Subcutaneous abdominal adipose tissue (tissue), 5 donors: ENCODE measurements around the gene RSPO3.

ENCODE experiments used
- H3K27ac ChIP-seq: one replicate; pipeline ENCODE4 v1.7.0; 2013; ENCODE audit warnings: low read depth, mild to moderate bottlenecking, inconsistent platforms, low read length, moderate library complexity
- H3K27me3 ChIP-seq, 5 donors: one replicate each; pipeline ENCODE4 v1.7.0; 2013; ENCODE audit warnings: low read length in 5 of 5, inconsistent platforms in 1 of 5; ENCODE audit not compliant: control insufficient read depth in 5 of 5, insufficient read depth in 4 of 5
- H3K36me3 ChIP-seq, 5 donors: one replicate each; pipeline ENCODE4 v1.7.0; 2013; ENCODE audit warnings: low read length in 5 of 5; ENCODE audit not compliant: control insufficient read depth in 5 of 5, insufficient read depth in 5 of 5
- H3K4me1 ChIP-seq, 5 donors: one replicate each; pipeline ENCODE4 v1.7.0; 2013; ENCODE audit warnings: low read length in 5 of 5, mild to moderate bottlenecking in 3 of 5, moderate library complexity in 1 of 5; ENCODE audit not compliant: control insufficient read depth in 5 of 5, insufficient read depth in 5 of 5
- H3K4me3 ChIP-seq, 5 donors: one replicate each; pipeline ENCODE4 v1.7.0; 2013; ENCODE audit warnings: low read length in 5 of 5, low read depth in 1 of 5
- H3K9ac ChIP-seq, 5 donors: one replicate each; pipeline ENCODE4 v1.7.0; 2013; ENCODE audit warnings: low read length in 5 of 5, mild to moderate bottlenecking in 4 of 5, moderate library complexity in 3 of 5
- H3K9me3 ChIP-seq, 5 donors: one replicate each; pipeline ENCODE4 v1.7.0; 2013; ENCODE audit warnings: low read length in 5 of 5; ENCODE audit not compliant: control insufficient read depth in 5 of 5
- donor health status: healthy.
- donor health status: healthy.
- donor health status: healthy.
- donor health status: healthy.
- donor health status: healthy.

The RSPO3 gene

GRCh38 chr6:127107916-127108315 is 10.6 kb upstream of the RSPO3 start:
- Histone ChIP-seq H3K36me3 (no peaks in the 10 kb centered on the region), H3K27ac (no peak overlapping the region), H3K4me3 (no peak overlapping the region), H3K9ac (no peak overlapping the region), H3K9me3 (no peaks in the 10 kb centered on the region), H3K4me1 (peaks cover 0 to 3% (median 0%) of the 10 kb centered on the region in 5 donors), H3K27me3 (no peaks in the 10 kb centered on the region)

- Histone ChIP-seq H3K36me3 (no peaks in the 10 kb centered on the region), H3K4me1 (peaks cover 0 to 3% (median 0%) of the 10 kb centered on the region in 5 donors), H3K27me3 (no peaks in the 10 kb centered on the region), H3K9ac (no peak overlapping the region), H3K4me3 (no peak overlapping the region), H3K9me3 (no peaks in the 10 kb centered on the region), H3K27ac (no peak overlapping the region)
Observed at GRCh38 chr6:127110712-127111111, 7.8 kb upstream of the RSPO3 start.

GRCh38 chr6:127111526-127111925 is 6.9 kb upstream of the RSPO3 start:
- Histone ChIP-seq H3K9ac (no peak overlapping the region), H3K4me1 (peaks cover 0 to 3% (median 0%) of the 10 kb centered on the region in 5 donors), H3K36me3 (no peaks in the 10 kb centered on the region), H3K27ac (no peak overlapping the region), H3K27me3 (no peaks in the 10 kb centered on the region), H3K9me3 (no peaks in the 10 kb centered on the region), H3K4me3 (no peak overlapping the region)

- Histone ChIP-seq H3K27ac (no peak overlapping the region), H3K9ac (no peak overlapping the region), H3K4me3 (no peak overlapping the region), H3K27me3 (peaks cover 0 to 2% (median 0%) of the 10 kb centered on the region in 5 donors), H3K36me3 (no peaks in the 10 kb centered on the region), H3K4me1 (peaks cover 0 to 17% (median 10%) of the 10 kb centered on the region in 5 donors), H3K9me3 (no peaks in the 10 kb centered on the region)
Observed at GRCh38 chr6:127114214-127114760, 4.2 kb upstream of the RSPO3 start.

DNA sequence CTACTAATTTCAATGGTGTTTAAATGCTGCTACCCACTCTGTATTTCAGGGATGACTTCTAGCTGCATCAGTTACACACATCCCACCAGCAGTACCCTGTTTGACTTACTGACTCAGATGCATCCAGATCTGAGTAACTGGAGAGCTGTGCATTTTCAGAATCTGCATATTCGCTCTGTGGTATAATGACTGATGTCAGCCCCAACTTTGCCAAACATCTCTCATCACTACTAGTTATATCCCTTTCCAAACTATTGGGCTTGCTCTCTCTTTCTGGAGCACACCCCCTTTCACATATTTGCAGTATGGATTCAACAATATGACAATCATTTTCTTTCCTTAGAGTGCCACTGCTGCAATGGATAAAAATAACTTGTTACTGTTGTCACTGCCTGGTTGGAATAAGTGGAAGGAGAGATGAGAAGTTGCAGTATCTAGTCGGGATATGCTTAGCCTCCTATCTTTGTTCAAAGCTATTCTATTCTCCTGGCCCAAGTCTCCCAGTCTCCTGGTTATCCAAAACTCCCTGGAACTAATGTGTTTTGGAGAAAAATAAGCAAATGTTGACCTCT is 3.3 kb upstream of the RSPO3 start:
- Histone ChIP-seq H3K9ac (no peak overlapping the region), H3K4me1 (peaks cover 2 to 26% (median 19%) of the 10 kb centered on the region in 5 donors), H3K27ac (no peak overlapping the region), H3K27me3 (peaks cover 5 to 11% (median 8%) of the 10 kb centered on the region in 5 donors), H3K9me3 (no peaks in the 10 kb centered on the region), H3K36me3 (no peaks in the 10 kb centered on the region), H3K4me3 (no peak overlapping the region)

DNA sequence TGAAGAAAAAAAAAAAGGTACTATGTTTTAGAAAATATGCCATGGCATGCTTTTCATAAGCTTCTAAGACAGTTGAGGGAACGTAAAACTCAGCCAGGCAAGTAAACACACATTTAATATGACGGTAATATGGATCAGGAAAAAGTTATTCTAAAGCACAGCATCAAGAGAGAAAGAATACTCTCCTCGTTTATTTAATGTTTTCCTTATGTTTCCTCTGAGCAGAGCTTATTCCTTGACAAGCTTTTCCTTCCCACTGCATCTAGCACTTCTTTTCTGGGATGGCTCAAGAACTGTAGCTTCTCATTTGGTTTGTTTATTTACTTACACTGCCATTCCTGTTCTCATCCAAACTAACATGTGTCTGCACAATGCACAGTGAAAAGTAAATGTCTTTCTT is 2.7 kb upstream of the RSPO3 start:
- Histone ChIP-seq H3K4me3 (no peak overlapping the region), H3K9me3 (no peaks in the 10 kb centered on the region), H3K36me3 (no peaks in the 10 kb centered on the region), H3K27me3 (peaks cover 6 to 17% (median 12%) of the 10 kb centered on the region in 5 donors), H3K9ac (no peak overlapping the region), H3K4me1 (peaks cover 2 to 32% (median 25%) of the 10 kb centered on the region in 5 donors), H3K27ac (no peak overlapping the region)

DNA sequence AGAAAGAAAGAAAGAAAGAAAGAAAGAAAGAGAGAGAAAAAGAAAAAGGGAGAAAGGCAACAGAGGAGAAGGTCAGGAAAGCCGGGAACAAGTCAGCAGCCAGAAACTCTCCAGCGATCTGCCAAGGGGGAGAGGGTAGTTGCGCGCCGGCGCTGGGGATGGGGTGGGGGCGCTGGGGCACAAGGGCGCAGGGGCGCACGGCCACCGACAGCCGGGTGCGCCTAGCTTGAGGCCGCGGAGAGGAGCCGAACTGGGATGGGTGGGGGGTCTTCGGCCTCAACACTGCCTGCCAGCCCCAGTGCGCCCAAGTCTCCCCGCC is 533 bp upstream of the RSPO3 start:
- H3K9me3 ChIP-seq: no peaks in the 10 kb centered on the region
- H3K27ac ChIP-seq: peak overlapping the region; percentile 57
- H3K9ac ChIP-seq: peak overlapping the region in 1 of 5 donors; percentile 52
- H3K4me1 ChIP-seq: peaks cover 2 to 38% (median 34%) of the 10 kb centered on the region in 5 donors
- H3K4me3 ChIP-seq: peak overlapping the region; percentile 71 to 86 (median 80)
- no peaks in the 10 kb centered on the region for H3K36me3 ChIP-seq
- peaks cover 6 to 23% (median 18%) of the 10 kb centered on the region in 5 donors for H3K27me3 ChIP-seq

GRCh38 chr6:127119102-127120022 is 891 bp downstream of the RSPO3 start:
- H3K27ac ChIP-seq: no peak overlapping the region
- H3K27me3 ChIP-seq: peaks cover 6 to 23% (median 18%) of the 10 kb centered on the region in 5 donors
- H3K4me1 ChIP-seq: peaks cover 2 to 40% (median 34%) of the 10 kb centered on the region in 5 donors
- peak overlapping the region; percentile 71 to 87 (median 75) for H3K4me3 ChIP-seq
- H3K9me3 ChIP-seq: no peaks in the 10 kb centered on the region
- peak overlapping the region in 4 of 5 donors; percentile 37 to 48 (median 40) for H3K9ac ChIP-seq
- H3K36me3 ChIP-seq: no peaks in the 10 kb centered on the region

DNA sequence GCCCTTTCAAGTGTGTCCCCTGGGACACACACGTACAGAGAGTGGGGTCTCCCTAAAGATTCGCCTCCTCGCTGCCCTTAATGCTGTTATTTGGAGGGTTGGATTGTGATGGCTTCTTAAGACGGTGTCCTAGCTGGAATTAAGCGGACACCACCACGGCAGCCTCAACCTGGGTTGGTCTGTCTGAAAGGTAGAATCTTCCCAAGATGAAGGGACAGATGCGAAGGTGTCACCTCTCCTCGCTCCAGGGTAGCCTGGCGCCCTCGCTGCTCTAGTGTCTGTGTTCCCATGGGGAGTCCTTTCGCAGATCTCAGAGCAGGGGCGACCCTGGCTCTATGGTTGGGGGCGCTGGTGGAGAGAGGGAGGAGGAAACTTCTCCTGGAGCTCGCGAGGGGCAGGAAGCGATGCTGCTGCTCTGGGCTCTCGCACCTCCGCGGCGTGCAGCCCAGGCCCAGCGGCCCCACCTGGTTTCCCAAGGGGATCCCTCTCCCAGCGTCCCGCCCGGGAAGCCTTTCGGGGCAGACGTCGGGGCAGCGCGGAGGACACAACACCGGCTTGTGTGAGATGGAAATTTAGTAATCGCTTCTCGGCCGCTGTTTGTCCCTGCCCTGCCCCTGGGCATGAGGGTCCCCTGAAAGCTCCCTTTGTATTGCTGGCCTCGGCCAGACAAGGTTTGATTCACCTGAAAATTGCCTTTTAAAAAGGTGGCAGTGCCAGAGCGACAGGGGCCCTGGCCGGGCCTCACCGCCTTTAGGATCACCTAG is 1.7 kb downstream of the RSPO3 start:
- Histone ChIP-seq H3K27ac (peak overlapping the region; percentile 10), H3K27me3 (peaks cover 6 to 23% (median 18%) of the 10 kb centered on the region in 5 donors), H3K4me1 (peaks cover 2 to 44% (median 34%) of the 10 kb centered on the region in 5 donors), H3K4me3 (peak overlapping the region; percentile 71 to 87 (median 74)), H3K9me3 (no peaks in the 10 kb centered on the region), H3K9ac (peak overlapping the region; percentile 38 to 57 (median 53)), H3K36me3 (no peaks in the 10 kb centered on the region)
